Stimulated activated CD4-positive, alpha-beta T cell treated with anti-CD3 and anti-CD28 coated beads, Interleukin-1b, Interleukin-23, amount 100 ng/mL, for 4 hours (primary cell): Measurements from ENCODE around the gene SAMD9L.

Source experiments
- DNase-seq, 2 donors: peaks; one replicate each; pipeline ENCODE4 v3.0.0-alpha.2; 2020; ENCODE audit warnings: low read depth in 2 of 2

The SAMD9L gene

GRCh38 chr7:93148144-93148543, at the start of gene SAMD9L:
Gene SAMD9L, minus strand, starts transcription at chr7:93148385. Its CDS starts 12,414 bp downstream, at chr7:93135971.
- no peak for DNase-seq

- DNase-seq, result no peak
Observed at GRCh38 chr7:93196336-93196735, 48.2 kb upstream of the SAMD9L start.

- no peak for DNase-seq
Observed at GRCh38 chr7:93194386-93194785, 46.2 kb upstream of the SAMD9L start.

- no peak for DNase-seq
Observed at GRCh38 chr7:93188870-93189634, 40.9 kb upstream of the SAMD9L start.

- no peak for DNase-seq
Observed at GRCh38 chr7:93185303-93186027, 37.3 kb upstream of the SAMD9L start.

GRCh38 chr7:93179173-93179572, 31.0 kb upstream of the SAMD9L start:
- DNase-seq, result no peak

GRCh38 chr7:93178213-93178612, 30.0 kb upstream of the SAMD9L start:
- no peak for DNase-seq

- no peak for DNase-seq
Observed at GRCh38 chr7:93176992-93177580, 28.9 kb upstream of the SAMD9L start.

GRCh38 chr7:93175219-93175618, 27.0 kb upstream of the SAMD9L start:
- no peak for DNase-seq

- DNase-seq, result no peak
Observed at GRCh38 chr7:93172683-93173082, 24.5 kb upstream of the SAMD9L start.

GRCh38 chr7:93171606-93172226, 23.5 kb upstream of the SAMD9L start:
- no peak for DNase-seq

GRCh38 chr7:93165447-93165846, 17.3 kb upstream of the SAMD9L start:
- DNase-seq, result no peak

- DNase-seq, result no peak
Observed at GRCh38 chr7:93164766-93165165, 16.6 kb upstream of the SAMD9L start.

GRCh38 chr7:93161181-93161762, 13.1 kb upstream of the SAMD9L start:
- DNase-seq, result no peak

GRCh38 chr7:93160410-93160809, 12.2 kb upstream of the SAMD9L start:
- DNase-seq, result no peak

GRCh38 chr7:93159490-93159889, 11.3 kb upstream of the SAMD9L start:
- DNase-seq, result no peak

GRCh38 chr7:93156884-93157283, 8.7 kb upstream of the SAMD9L start:
- no peak for DNase-seq

GRCh38 chr7:93150200-93150835, 2.1 kb upstream of the SAMD9L start:
- no peak for DNase-seq

GRCh38 chr7:93148727-93149126, 542 bp upstream of the SAMD9L start:
- no peak for DNase-seq

- peak in 1 of 2 donors; percentile 29 for DNase-seq
Observed at GRCh38 chr7:93147363-93147762, 822 bp downstream of the SAMD9L start.

GRCh38 chr7:93146472-93147141, 1.6 kb downstream of the SAMD9L start:
- no peak for DNase-seq
